Smooth muscle cell (in vitro differentiated cells): ENCODE data around the gene SLC27A1. TPM values are rescaled to one million over a fixed set of nuclear protein-coding genes. Genes with fewer than 3 reads are reported as not detected.
"Not testable (repeated sequence)": the region's sequence is repeated elsewhere in the genome, so short reads cannot be mapped to it uniquely, and the experiment has no call there.

Experiments used
- DNase-seq: peaks from one replicate; lab custom pipeline; 2025; ENCODE audit not compliant: unreplicated experiment; lab: John Stamatoyannopoulos, UW
- H2AFZ ChIP-seq: fragments of 200-600 bp; sonication (generic); 2 replicates; pipeline ENCODE4 v1.6.0; 2016; ENCODE audit warnings: antibody characterized with exemption, low read depth, mild to moderate bottlenecking
- H3F3A ChIP-seq: fragments of 200-600 bp; sonication (generic); 2 replicates; pipeline ENCODE4 v1.6.0; 2017; ENCODE audit warnings: antibody characterized with exemption, low read depth
- H3K27ac ChIP-seq: fragments of 200-600 bp; sonication (generic); 2 replicates; pipeline ENCODE4 v1.5.1; 2016; ENCODE audit warnings: low read depth, mild to moderate bottlenecking
- H3K27me3 ChIP-seq: fragments of 200-600 bp; sonication (generic); 2 replicates; pipeline ENCODE4 v1.6.1; 2016; ENCODE audit warnings: low read depth, mild to moderate bottlenecking
- H3K36me3 ChIP-seq: fragments of 200-600 bp; sonication (generic); 2 replicates; pipeline ENCODE4 v1.5.1; 2016; ENCODE audit warnings: low read depth
- H3K4me1 ChIP-seq: fragments of 200-600 bp; sonication (generic); 2 replicates; pipeline ENCODE4 v1.5.1; 2016; ENCODE audit warnings: low read depth
- H3K4me2 ChIP-seq: fragments of 200-600 bp; sonication (generic); 2 replicates; pipeline ENCODE4 v1.6.0; 2016; ENCODE audit warnings: mild to moderate bottlenecking
- H3K4me3 ChIP-seq: fragments of 200-600 bp; sonication (generic); 2 replicates; pipeline ENCODE4 v1.5.1; 2016; ENCODE audit warnings: mild to moderate bottlenecking
- H3K79me2 ChIP-seq: fragments of 200-600 bp; sonication (generic); 2 replicates; pipeline ENCODE4 v1.6.0; 2016; ENCODE audit warnings: low read depth, mild to moderate bottlenecking
- H3K9ac ChIP-seq: fragments of 200-600 bp; sonication (generic); 2 replicates; pipeline ENCODE4 v1.6.0; 2016; ENCODE audit warnings: low read depth
- H3K9me3 ChIP-seq: fragments of 200-600 bp; sonication (generic); replicated peaks from 2 replicates; pipeline ENCODE4 v1.5.1; 2016; ENCODE audit warnings: low read depth
- H4K20me1 ChIP-seq: fragments of 200-600 bp; sonication (generic); 2 replicates; pipeline ENCODE4 v1.6.0; 2016; ENCODE audit warnings: low read depth
- CTCF ChIP-seq: fragments of 200-600 bp; sonication (generic); IDR thresholded peaks from 2 replicates; pipeline ENCODE4 v1.5.1; 2017; ENCODE audit warnings: borderline replicate concordance, mild to moderate bottlenecking, antibody characterized with exemption; ENCODE audit not compliant: insufficient read depth, poor library complexity, severe bottlenecking
- WGBS: methylation state at CpG from one replicate; pipeline ENCODE4 v1.1.7; 2016; ENCODE audit warnings: low lambda C conversion rate; 5-methylcytosine and 5-hydroxymethylcytosine counted together
- polyA plus RNA-seq: library from polyadenylated mRNA; unstranded; fragments of >200 nt; fragmentation: Nextera tagmentation; extraction: Ambion mirVana; gene quantifications from 2 replicates; pipeline ENCODE4 v1.2.1, GENCODE V29; 2016
- total RNA-seq: library from RNA; depleted of rRNA; stranded (reverse); fragments of >200 nt; gene quantifications from 2 replicates; pipeline ENCODE4 v1.2.3, GENCODE V29; 2014

SLC27A1 gene
- total and polyA plus RNA-seq, 2 experiments from 2014 or later, result 9.7 to 11.5 TPM

DNA sequence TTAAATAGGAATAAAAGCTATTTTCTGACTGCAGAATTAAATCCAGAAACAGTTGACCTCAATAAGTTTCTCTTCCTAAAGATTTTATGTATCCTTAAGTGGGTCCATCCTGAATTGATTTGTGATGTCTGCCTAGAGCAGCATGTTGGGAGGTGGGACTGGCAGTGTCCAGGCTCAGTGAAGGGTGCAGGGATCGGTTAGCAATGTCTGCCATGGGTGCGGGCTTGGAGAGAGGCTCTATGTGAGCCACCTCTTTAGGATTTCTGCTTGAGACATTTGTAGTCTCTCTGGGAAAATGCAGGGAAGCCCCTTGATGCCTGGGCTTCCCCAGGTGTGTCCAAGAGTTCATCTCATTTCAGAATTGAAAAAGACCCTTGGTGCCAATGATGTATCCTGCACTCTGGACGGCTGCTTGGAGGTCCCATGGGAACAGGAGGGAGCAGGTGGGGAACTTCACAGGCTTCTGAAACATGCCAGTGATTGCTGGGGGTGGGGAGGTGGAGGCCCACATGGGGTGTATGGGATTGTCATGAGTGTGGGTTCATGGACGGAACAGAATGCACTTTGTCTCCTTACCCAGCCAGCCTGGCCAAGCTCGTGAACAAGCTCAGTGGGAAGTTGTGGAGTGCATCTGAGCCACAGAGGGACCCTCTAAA, 78.9 kb downstream of the SLC27A1 start:
- Histone ChIP-seq H4K20me1 (no peaks in the 10 kb centered on the region), H3K4me2 (no peak overlapping the region), H2AFZ (no peak overlapping the region), H3K9ac (no peak overlapping the region), H3K36me3 (no peaks in the 10 kb centered on the region), H3K4me3 (no peak overlapping the region), H3F3A (peaks cover 8% of the 10 kb centered on the region), H3K79me2 (no peaks in the 10 kb centered on the region), H3K27me3 (no peaks in the 10 kb centered on the region), H3K27ac (no peak overlapping the region), H3K9me3 (no peaks in the 10 kb centered on the region), H3K4me1 (no peaks in the 10 kb centered on the region)
- 72% methylated on average over 5 of the region's 5 CpGs for WGBS
- no peak for TF ChIP-seq CTCF
- DNase-seq, result no peak

DNA sequence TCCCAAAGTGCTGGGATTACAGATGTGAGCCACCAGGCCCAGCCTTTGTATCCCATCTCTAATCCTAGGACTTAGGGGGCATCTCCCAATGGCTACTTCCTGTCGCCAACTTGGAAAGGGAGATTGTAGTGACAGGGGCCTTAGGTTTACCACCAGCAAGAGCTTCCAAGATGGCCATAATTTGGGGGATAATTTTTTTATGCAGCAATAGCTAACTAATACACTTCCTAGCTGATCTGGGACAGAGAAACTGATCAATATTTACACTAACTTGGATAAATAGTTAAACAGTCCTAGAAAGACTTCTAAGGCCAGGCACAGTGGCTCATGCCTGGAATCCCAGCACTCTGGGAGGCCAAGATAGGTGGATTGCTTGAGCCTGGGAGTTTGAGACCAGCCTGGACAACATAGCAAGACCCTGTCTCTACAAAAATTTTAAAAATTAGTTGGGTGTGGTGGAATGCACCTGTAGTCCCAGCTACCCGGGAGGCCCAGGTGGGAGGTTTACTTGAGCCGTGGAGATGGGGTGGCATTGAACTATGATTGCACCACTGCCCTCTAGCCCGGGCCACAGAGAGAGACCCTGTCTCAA, 79.8 kb downstream of the SLC27A1 start:
- Histone ChIP-seq H3K9me3 (no peaks in the 10 kb centered on the region), H3F3A (peaks cover 8% of the 10 kb centered on the region), H3K4me1 (no peaks in the 10 kb centered on the region), H3K9ac (no peak overlapping the region), H3K27me3 (no peaks in the 10 kb centered on the region), H3K27ac (no peak overlapping the region), H3K4me3 (no peak overlapping the region), H2AFZ (no peak overlapping the region), H4K20me1 (no peaks in the 10 kb centered on the region), H3K36me3 (no peaks in the 10 kb centered on the region), H3K4me2 (no peak overlapping the region), H3K79me2 (no peaks in the 10 kb centered on the region)
- TF ChIP-seq CTCF, result no peak
- DNase-seq, result no peak
- WGBS, result 91% methylated on average over 4 of the region's 4 CpGs

- WGBS, result 98% methylated on average over 4 of the region's 4 CpGs
- not testable (repeated sequence) for H3K27ac ChIP-seq
Observed at GRCh38 chr19:17552735-17553134, 82.4 kb downstream of the SLC27A1 start.

GRCh38 chr19:17553256-17553655, 82.9 kb downstream of the SLC27A1 start:
- Histone ChIP-seq H3K27me3 (no peaks in the 10 kb centered on the region), H3F3A (peaks cover 20% of the 10 kb centered on the region), H3K36me3 (no peaks in the 10 kb centered on the region), H3K9ac (no peak overlapping the region), H3K4me1 (peaks cover 6% of the 10 kb centered on the region), H3K4me3 (no peak overlapping the region), H2AFZ (peak overlapping the region; percentile 6), H4K20me1 (no peaks in the 10 kb centered on the region), H3K9me3 (no peaks in the 10 kb centered on the region), H3K27ac (no peak overlapping the region), H3K79me2 (peaks cover 14% of the 10 kb centered on the region), H3K4me2 (no peak overlapping the region)
- no peak for TF ChIP-seq CTCF
- WGBS, result 44% methylated on average over 7 of the region's 7 CpGs
- DNase-seq, result no peak

More at GRCh38 chr19:17552735-17553134, 82.4 kb downstream of the SLC27A1 start:
- not testable (repeated sequence) for H3K9me3 ChIP-seq, H3K4me2 ChIP-seq, H4K20me1 ChIP-seq, H3K4me3 ChIP-seq, H3K36me3 ChIP-seq, H2AFZ ChIP-seq, H3K27me3 ChIP-seq, DNase-seq, H3K4me1 ChIP-seq, H3K9ac ChIP-seq
- Histone ChIP-seq H3F3A (peaks cover 20% of the 10 kb centered on the region), H3K79me2 (peaks cover 14% of the 10 kb centered on the region)
